PC-9 (cell line): ENCODE data around the gene CCBE1. TPM values are rescaled to one million over a fixed set of nuclear protein-coding genes. Genes with fewer than 3 reads are reported as not detected.

Source experiments
- BruUV-seq: library from RNA; stranded (reverse); fragments of 400-500 nt; replicated peaks from 2 replicates; lab custom pipeline; 2021; lab: Mats Ljungman, UMichigan
- CTCF ChIA-PET: fragments of 300-600 bp; sonication (Branson Sonifier 250); formaldehyde crosslinking; loops from one replicate; lab custom pipeline; 2022; ENCODE audit warnings: antibody characterized with exemption; lab: Charles Lee
- POLR2A ChIA-PET: fragments of 300-600 bp; sonication (Branson Sonifier 250); formaldehyde crosslinking; loops from one replicate; lab custom pipeline; 2022; ENCODE audit warnings: antibody characterized with exemption; ENCODE audit not compliant: unreplicated experiment; lab: Charles Lee
- DNase-seq, 2 experiments: peaks; one replicate each; pipeline versions ENCODE4 v3.0.0 to v3.0.0-alpha.2; 2015 to 2022; ENCODE audit warnings: mixed read lengths in 1 of 2
- H2AFZ ChIP-seq: fragments of 200-600 bp; sonication (generic); 2 replicates; pipeline ENCODE4 v1.8.1; 2017; ENCODE audit warnings: antibody characterized with exemption
- H3F3A ChIP-seq: fragments of 200-600 bp; sonication (generic); 2 replicates; pipeline ENCODE4 v1.8.1; 2017; ENCODE audit warnings: antibody characterized with exemption, mild to moderate bottlenecking, low read depth; ENCODE audit not compliant: insufficient read depth
- H3K27ac ChIP-seq: fragments of 200-600 bp; sonication (generic); 2 replicates; pipeline ENCODE4 v1.6.1; 2016; ENCODE audit warnings: mixed run types
- H3K27me3 ChIP-seq: fragments of 200-600 bp; sonication (generic); 2 replicates; pipeline ENCODE4 v1.6.1; 2016; ENCODE audit warnings: low read depth, mixed run types; ENCODE audit not compliant: insufficient read depth
- H3K36me3 ChIP-seq: fragments of 200-600 bp; sonication (generic); 2 replicates; pipeline ENCODE4 v1.6.1; 2016; ENCODE audit warnings: low read depth, mixed run types
- H3K4me1 ChIP-seq: fragments of 200-600 bp; sonication (generic); replicated peaks from 2 replicates; pipeline ENCODE4 v1.6.1; 2016; ENCODE audit warnings: mixed run types; ENCODE audit not compliant: insufficient read depth
- H3K4me2 ChIP-seq: fragments of 200-600 bp; sonication (generic); 2 replicates; pipeline ENCODE4 v1.6.1; 2017; ENCODE audit warnings: mixed run types
- H3K4me3 ChIP-seq: fragments of 200-600 bp; sonication (generic); 2 replicates; pipeline ENCODE4 v1.6.1; 2016; ENCODE audit warnings: mixed run types
- H3K79me2 ChIP-seq: fragments of 200-600 bp; sonication (generic); 2 replicates; pipeline ENCODE4 v1.6.1; 2017; ENCODE audit warnings: low read depth, mixed run types
- H3K9me2 ChIP-seq: fragments of 200-600 bp; sonication (generic); 2 replicates; pipeline ENCODE4 v1.8.1; 2017; ENCODE audit warnings: mild to moderate bottlenecking; ENCODE audit not compliant: insufficient read depth
- H3K9me3 ChIP-seq: fragments of 200-600 bp; sonication (generic); 2 replicates; pipeline ENCODE4 v1.8.1; 2016; ENCODE audit warnings: low read depth; ENCODE audit not compliant: insufficient read depth
- H4K20me1 ChIP-seq: fragments of 200-600 bp; sonication (generic); 2 replicates; pipeline ENCODE4 v1.8.1; 2017; ENCODE audit not compliant: insufficient read depth
- EZH2 ChIP-seq: fragments of 200-600 bp; sonication (generic); IDR thresholded peaks from 2 replicates; pipeline ENCODE4 v1.8.0; 2017; ENCODE audit warnings: antibody characterized with exemption, low read depth
- intact Hi-C: fragments of 100-400 bp; cut with micrococcal nuclease; formaldehyde crosslinking; loops from one replicate; pipeline ENCODE4 v1.10.0; 2022; ENCODE audit not compliant: unreplicated experiment
- total RNA-seq: library from RNA; stranded (reverse); gene quantifications from 2 replicates; pipeline ENCODE4 v1.2.3, GENCODE V29; 2021
- TF ChIP-seq, protein P1 (sequence below): fragments of 200-600 bp; sonication (generic); conservative IDR thresholded peaks from 2 replicates; pipeline ENCODE4 v1.6.1; 2017; ENCODE audit warnings: mixed run types, antibody characterized with exemption, mild to moderate bottlenecking, moderate library complexity

Gene CCBE1
- total RNA-seq, 1 experiment from 2014 or later = 5.8 TPM

DNA sequence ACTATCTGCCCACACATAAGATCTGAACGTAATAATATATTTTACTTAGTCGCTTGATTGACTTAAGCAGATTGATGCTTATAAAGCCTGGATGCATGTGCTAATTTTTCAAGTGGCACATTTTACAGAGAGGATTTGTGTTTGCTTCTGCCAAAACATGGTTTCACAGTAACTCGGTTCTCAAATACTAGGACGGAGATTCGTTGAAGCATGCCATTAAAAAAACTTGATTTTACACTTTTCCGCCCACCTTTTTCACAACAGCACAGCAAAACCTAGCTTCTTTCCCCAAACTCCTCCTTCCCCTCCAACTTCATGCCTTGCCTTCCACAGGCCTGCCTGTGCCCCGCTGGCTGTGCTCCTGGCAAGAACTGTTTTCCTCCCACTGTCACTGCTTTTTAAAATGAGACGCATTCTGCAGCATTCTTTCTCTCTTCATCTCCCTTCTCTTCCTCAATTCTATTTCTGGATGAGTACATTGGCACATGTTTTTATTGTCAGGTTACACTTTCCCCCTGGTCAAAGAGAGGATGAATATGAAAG, 283.0 kb downstream of the CCBE1 start:
- BruUV-seq = no TSS peak
- Histone ChIP-seq H3K36me3 (no peaks in the 10 kb centered on the region), H2AFZ (no peak overlapping the region), H3K9me2 (no peaks in the 10 kb centered on the region), H3K27ac (no peak overlapping the region), H3K4me3 (no peak overlapping the region), H3K4me2 (no peak overlapping the region), H3K4me1 (no peaks in the 10 kb centered on the region), H3K27me3 (0 out of 2 replicates have a peak, but pooled peaks cover 1% of the 10 kb centered on the region), H4K20me1 (no peaks in the 10 kb centered on the region), H3K9me3 (no peaks in the 10 kb centered on the region), H3K79me2 (no peaks in the 10 kb centered on the region), H3F3A (no peaks in the 10 kb centered on the region)
- DNase-seq = no peak
- CTCF ChIA-PET = no interaction called here
- TF ChIP-seq EZH2 = no peak
- TF ChIP-seq, protein P1, sequence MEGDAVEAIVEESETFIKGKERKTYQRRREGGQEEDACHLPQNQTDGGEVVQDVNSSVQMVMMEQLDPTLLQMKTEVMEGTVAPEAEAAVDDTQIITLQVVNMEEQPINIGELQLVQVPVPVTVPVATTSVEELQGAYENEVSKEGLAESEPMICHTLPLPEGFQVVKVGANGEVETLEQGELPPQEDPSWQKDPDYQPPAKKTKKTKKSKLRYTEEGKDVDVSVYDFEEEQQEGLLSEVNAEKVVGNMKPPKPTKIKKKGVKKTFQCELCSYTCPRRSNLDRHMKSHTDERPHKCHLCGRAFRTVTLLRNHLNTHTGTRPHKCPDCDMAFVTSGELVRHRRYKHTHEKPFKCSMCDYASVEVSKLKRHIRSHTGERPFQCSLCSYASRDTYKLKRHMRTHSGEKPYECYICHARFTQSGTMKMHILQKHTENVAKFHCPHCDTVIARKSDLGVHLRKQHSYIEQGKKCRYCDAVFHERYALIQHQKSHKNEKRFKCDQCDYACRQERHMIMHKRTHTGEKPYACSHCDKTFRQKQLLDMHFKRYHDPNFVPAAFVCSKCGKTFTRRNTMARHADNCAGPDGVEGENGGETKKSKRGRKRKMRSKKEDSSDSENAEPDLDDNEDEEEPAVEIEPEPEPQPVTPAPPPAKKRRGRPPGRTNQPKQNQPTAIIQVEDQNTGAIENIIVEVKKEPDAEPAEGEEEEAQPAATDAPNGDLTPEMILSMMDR = no peak
- POLR2A ChIA-PET = no interaction called here
- intact Hi-C loops = no loop called here

DNA sequence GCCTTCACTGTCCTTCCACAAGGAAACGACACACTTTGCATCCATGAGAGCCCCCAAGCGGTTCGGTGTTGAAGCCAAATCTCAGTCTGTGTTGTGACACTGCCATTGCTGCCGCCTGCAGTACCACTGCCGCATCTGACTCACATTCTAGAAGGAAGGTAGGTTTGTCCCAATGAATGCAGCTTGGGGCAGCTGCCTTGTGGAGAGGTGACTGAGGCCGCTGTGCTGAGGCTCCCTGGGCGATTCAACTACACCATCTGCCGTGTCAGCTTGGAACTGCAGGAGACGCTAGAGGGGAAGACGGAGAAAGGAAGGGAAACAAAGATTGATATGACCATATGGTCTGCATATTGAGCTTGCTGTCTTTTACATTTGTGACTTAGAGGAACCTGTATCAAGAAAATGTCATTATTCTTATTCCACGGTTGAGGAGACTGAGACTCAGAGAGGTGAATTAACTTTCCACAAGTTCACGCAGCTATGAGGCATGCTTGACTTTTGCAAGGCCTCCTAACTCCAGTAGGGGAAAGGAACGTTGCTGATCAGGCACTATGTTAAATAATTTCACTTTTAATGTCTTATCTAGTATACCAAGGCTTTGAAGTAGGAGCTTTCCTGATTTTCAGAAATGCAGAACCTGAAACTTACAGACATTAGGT, 294.7 kb downstream of the CCBE1 start:
- no peaks in the 10 kb centered on the region for H3K9me2 ChIP-seq
- no peak overlapping the region for H3K27ac ChIP-seq
- no peaks in the 10 kb centered on the region for H3K79me2 ChIP-seq
- intact Hi-C loops = loop anchor here (2.0 to 5.0 kb wide), 5 partner anchors 45 to 634 kb away; partner anchors contain the start of gene LMAN1
- H4K20me1 ChIP-seq = no peaks in the 10 kb centered on the region; the same call in 1 of the 2 replicates
- H3K36me3 ChIP-seq = no peaks in the 10 kb centered on the region
- no peaks in the 10 kb centered on the region for H3K4me1 ChIP-seq
- no peak overlapping the region for H3K4me3 ChIP-seq
- no peaks in the 10 kb centered on the region for H3F3A ChIP-seq
- no TSS peak for BruUV-seq
- DNase-seq = peak; percentile 75 to 89
- no peaks in the 10 kb centered on the region for H3K27me3 ChIP-seq
- no peak overlapping the region for H2AFZ ChIP-seq
- no peaks in the 10 kb centered on the region for H3K9me3 ChIP-seq
- ChIA-PET CTCF (interaction anchor here (0.6 to 1.3 kb wide), 7 partner anchors 16 to 634 kb away, joined by 3 to 26 read pairs (median 5); no protein-coding TSS in a partner anchor), POLR2A (no interaction called here)
- TF ChIP-seq, protein P1 = peak; percentile 95
- no peak for TF ChIP-seq EZH2
- no peak overlapping the region for H3K4me2 ChIP-seq

DNA sequence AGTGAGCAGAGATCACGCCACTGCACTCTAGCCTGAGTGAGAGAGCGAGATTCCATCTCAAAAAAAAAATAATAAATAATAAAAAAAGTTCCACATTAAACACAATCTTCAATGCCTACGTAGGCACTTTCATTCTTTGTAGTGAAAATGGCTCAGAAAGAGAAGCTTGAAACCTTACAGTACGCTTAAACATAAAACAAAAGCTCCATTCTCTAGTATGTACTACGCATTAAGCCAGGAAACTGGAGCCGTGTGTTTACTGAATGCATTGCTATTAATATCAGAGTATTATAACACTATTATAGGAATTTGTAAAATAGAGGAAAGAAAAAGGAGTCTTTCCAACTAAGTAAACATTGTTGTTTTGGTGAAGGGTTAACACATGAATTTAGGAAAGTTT, 296.8 kb downstream of the CCBE1 start:
- TF ChIP-seq, protein P1 = no peak
- no peak for TF ChIP-seq EZH2
- no peaks in the 10 kb centered on the region for H3K36me3 ChIP-seq
- ChIA-PET POLR2A (interaction anchor here (0.6 kb wide), 1 partner anchor 41 kb away, joined by 3 read pairs; no protein-coding TSS in a partner anchor), CTCF (interaction anchor here (0.7 kb wide), 1 partner anchor 607 kb away, joined by 4 read pairs; no protein-coding TSS in a partner anchor)
- no peak overlapping the region for H3K27ac ChIP-seq
- H3F3A ChIP-seq = no peaks in the 10 kb centered on the region
- no peak overlapping the region for H2AFZ ChIP-seq
- H3K4me2 ChIP-seq = no peak overlapping the region
- H3K79me2 ChIP-seq = no peaks in the 10 kb centered on the region
- H3K27me3 ChIP-seq = no peaks in the 10 kb centered on the region
- no peaks in the 10 kb centered on the region for H3K9me3 ChIP-seq
- H3K4me3 ChIP-seq = no peak overlapping the region
- no peaks in the 10 kb centered on the region; the same call in 1 of the 2 replicates for H4K20me1 ChIP-seq
- no peaks in the 10 kb centered on the region for H3K4me1 ChIP-seq
- H3K9me2 ChIP-seq = no peaks in the 10 kb centered on the region
- intact Hi-C loops = loop anchor here (5.0 kb wide), 1 partner anchor 43 kb away; the partner anchor contains the start of gene LMAN1
- BruUV-seq = no TSS peak
- no peak for DNase-seq
